Stimulated activated CD8-positive, alpha-beta memory T cell treated with anti-CD3 and anti-CD28 coated beads, Interleukin-15, amount 100 ng/mL, for 24 hours (primary cell): ENCODE measurements around the gene TCOF1.
A peak's percentile ranks its signal among the peaks of the same experiment; 100 is the strongest.

ENCODE experiments used
- DNase-seq: peaks from one replicate; pipeline ENCODE4 v3.0.0-alpha.2; 2020; ENCODE audit warnings: low read depth

The TCOF1 gene

GRCh38 chr5:150428978-150429377 lies 71.5 kb downstream of the TCOF1 start:
- no peak for DNase-seq

DNA sequence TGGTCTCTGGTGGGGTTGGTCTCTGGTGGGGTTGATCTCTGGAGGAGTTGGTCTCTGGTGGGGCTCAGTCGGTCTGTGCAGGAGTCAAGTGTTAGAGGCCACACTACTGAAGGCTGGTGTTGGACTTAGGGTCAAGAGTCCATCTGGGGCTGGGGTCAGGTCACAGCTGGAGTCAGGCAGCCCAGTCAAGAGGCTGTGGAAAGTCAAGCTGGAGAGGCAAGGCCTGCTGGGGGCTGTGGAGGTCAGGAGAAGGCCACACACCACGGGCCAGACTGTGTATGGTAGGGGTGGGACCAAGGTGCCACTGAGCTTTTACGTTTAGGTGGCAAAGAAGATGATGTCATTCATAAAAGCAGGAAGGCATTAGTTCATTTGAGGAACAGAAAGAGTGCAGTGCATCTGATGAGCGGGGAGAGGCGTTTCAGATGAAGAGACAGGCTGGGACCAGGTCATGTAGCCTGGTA lies 71.9 kb downstream of the TCOF1 start:
- DNase-seq = no peak

DNA sequence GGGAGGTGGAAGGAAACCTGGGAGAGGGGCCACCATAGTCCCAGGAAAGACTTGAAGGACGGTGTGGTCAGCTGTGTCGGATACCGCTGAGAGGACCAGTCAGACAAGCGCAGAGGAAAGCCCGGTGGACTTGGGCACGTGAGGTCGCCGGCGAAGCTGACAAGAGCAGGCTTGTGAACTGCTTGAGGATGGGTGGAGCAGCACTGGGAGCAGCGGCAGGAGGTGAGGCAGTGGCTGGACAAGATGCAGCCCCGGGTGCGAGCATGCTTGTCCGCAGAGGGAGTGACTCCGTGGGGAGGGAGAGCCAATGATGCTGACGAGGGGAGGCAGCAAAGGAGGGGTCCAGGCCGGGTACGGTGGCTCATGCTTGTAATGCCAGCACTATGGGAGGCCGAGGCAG lies 73.6 kb downstream of the TCOF1 start:
- no peak for DNase-seq

- no peak for DNase-seq
These were observed 74.1 kb downstream of the TCOF1 start for GRCh38 chr5:150431574-150431973.

DNA sequence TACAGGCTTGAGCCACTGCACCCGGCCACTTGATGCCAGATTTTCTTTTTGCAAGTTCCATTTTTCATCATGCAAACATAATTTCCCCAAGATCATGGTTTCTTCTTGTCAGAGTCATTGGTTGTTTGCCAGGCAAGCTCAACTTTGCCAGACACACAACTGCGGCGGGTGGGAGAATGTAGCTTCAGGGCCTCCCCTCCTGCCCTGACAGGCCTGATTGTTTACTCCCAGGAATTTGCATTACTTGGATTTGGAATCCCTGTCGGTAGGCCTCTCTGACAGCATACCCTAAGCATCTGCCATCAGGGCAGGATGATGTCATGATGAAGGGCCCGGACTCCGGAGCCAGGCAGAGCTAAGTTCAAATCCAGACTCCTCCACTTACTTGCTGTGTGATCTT lies 77.0 kb downstream of the TCOF1 start:
- no peak for DNase-seq

DNA sequence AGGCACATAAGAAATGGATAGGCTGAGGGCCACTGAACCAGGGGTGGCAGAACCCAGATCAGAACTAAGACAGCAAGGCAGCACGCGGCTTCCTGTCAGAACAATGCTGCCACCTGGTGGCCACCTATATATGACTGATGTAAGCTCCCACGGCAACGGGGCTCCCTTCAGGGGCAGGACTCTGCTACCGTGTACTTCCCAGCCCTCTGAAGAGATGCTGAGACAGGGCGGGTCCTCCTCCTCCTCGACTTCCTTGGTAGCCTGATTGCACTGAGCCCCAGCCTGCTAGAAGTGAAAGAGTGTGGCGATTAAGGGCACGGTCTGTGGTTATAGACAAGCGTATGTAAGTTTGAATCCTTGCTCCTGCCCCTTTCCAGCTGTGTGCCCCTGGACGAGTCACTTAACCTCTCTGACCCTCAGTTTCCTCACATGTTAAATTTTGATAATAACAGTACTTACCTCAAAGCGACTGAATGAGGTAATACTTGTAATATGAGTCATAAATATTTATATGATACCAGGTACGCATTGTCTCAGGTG lies 78.7 kb downstream of the TCOF1 start:
- peak; percentile 82 for DNase-seq

DNA sequence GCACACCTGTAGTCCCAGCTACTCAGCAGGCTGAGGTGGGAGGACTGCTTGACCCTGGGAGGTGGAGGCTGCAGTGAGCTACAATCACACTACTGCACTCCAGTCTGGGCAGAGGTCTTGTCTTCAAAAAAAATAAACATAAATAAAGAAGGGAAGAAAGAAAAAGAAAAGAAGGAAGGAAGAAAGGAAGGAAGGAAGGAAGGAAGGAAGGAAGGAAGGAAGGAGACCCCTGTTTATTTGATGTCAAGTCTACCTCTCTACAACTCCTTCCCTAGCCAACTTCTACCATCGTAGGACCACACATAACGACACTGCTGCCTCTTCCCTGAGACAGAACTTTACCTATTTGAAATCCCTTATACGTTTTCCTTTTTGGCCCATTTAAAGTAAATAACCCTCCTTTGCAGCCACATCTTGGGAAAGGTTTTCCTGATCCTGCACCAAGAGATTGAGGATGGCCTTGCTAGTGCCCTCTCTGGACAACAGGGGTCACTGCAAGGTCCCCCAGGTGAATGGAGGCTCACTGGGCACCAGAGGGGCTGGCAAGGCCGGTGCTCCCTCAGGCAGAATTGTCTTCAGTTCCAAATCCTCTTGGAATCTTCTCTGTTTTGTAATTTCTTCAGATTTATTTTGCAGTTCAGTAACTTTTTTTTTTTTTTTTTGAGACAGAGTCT lies 81.5 kb downstream of the TCOF1 start:
- no peak for DNase-seq

- DNase-seq = no peak
These were observed 83.7 kb downstream of the TCOF1 start for GRCh38 chr5:150440948-150441812.

- no peak for DNase-seq
These were observed 84.6 kb downstream of the TCOF1 start for GRCh38 chr5:150441813-150442698.

GRCh38 chr5:150442699-150443080 lies 85.2 kb downstream of the TCOF1 start:
- no peak for DNase-seq

GRCh38 chr5:150443242-150444075 lies 86.0 kb downstream of the TCOF1 start:
- DNase-seq = no peak

DNA sequence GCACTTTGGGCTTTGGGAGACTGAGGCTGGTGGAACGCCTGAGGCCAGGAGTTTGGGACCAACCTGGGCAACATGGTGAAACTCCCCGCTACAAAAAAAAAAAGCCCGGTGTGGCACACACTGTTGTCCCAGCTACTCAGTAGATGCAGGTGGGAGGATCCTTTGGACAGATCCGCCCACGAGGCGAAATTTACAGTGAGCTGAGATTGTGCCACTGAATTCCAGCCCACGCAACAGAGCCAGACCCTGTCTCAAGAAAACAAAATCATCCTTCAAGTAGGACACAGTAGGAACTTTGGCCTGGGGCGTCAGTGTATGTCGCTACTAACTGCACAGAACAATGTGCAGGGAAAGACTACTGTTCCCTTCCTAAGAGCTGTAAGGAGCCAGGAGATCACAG lies 87.3 kb downstream of the TCOF1 start:
- DNase-seq = no peak

GRCh38 chr5:150446088-150446487 lies 88.6 kb downstream of the TCOF1 start:
- no peak for DNase-seq

GRCh38 chr5:150446583-150446982 lies 89.1 kb downstream of the TCOF1 start:
- DNase-seq = no peak

DNA sequence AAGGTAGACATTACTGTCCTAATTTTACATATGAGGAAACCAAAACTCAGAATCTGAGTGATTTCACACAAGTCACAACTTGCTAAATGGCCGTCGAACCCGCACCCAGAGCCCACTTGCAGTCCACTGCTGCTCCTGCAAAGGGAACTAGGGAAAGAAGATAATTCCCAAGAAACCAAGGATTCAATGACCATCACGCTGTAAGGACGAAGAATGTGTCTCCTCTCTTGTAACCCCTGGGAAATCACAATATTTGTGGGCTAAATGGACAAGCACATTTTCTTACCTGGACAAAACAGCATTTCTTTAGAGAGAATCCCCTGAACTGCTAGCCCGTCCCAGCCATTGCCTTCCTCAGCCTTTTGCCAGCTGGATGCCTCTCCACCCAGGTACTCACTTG lies 89.7 kb downstream of the TCOF1 start:
- DNase-seq = no peak

DNA sequence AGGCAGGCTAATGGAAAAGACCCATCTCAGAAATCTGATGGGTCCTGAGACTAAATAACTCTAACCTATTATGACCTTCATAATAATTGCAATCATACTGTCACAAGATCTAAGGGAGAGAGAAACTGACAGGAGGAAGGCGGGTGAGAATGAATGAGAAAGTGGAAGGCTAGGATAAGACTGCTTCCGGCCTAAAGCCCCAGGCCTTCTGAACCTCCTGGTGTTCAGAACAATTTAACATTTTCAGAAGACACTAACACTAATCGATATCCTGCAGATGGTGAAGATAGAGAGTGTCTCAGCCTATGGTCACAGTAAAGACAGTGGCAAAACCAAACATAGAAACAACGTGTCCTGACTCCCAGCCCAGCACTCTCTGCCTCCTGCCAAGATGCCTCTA lies 90.8 kb downstream of the TCOF1 start:
- DNase-seq = no peak

- DNase-seq = no peak
These were observed 91.5 kb downstream of the TCOF1 start for GRCh38 chr5:150448952-150449516.
